DMS79 (cell line): Measurements from ENCODE around the gene TRPC1.

Experiments
- DNase-seq: peaks from one replicate; lab custom pipeline; 2025; lab: John Stamatoyannopoulos, UW

TRPC1 gene

DNA sequence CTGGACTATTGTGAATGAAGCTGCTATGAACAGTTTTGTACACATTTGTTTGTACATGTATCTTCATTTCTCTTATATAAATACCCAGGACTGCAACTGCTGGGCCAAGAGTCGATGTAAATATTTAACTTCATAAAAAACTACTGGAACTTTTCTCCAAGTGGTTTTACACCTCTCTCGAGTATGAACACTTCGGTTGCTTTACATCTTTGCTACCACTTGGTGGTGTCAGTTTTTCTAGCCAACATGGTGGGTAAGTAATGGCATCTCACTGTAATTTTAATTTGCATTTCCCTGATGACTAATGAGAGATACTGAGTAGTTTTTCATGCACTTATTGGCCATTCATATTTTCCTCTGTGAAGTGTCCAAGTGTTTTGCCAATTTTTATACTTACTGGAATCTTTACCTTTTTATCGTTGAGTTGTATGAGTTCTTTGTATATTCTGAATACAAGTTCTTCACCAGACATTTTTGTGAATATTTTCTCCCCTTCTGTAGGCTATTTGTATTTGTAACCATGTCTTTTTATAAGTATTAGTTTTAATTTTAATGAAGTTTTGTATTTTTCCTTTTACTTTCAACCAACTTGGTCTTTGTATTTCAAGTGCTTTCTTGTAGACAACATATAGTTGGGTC, 120.6 kb downstream of the TRPC1 start:
- DNase-seq = no peak

DNA sequence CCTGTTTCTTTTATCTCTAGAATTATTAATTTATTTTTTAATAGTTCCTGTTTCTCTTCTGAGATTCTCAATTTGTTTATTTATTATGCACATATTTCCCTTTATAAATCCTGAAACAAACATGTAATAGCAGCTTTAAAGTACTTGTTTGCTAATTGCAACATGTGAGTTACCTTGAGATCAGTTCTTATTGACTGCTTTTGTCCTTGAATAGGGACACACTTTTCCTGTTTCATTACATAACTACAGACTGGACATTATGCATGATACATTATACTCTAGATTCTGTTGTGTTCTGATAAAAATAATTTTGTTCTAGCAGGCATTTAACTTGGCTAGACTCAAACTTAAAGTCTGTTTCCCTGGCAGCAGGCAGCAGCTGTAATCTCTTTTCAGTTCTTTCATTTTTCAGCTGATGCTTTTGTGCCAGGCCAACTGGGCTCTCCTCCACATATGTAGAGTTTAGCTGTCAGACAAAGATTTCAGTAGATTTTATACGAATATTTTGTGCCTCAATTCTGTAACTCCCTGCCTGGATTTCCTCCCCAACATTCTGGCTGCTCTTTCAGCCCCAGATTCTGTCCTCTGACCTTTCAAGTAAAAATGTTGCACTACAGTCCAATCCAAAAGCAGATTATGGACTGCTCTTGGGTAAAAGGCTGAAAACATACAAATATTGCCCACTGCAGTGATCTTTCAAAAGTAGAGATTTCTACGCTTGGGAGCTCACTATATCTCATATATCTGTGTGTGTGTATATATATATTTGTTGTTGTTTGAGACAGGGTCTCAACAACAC, 123.1 kb downstream of the TRPC1 start:
- DNase-seq = no peak

DNA sequence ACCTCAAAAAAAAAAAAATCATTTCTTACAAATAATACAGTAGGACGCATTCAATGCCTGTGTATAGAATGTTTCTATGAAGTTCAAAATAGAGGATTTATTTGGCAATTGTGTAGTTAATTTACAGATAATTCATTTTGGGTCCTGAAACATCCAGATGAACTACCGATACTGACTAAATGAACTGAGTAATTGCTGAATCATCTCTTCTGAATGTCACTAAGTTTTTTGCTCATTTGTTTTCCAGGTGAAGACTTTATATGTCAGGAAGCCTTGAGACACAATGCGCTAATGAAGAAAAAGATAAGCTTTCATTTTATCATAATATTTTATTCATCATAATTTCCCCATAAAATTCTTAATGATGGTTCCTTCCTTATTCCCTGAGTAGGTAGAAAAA, 125.3 kb downstream of the TRPC1 start:
- no peak for DNase-seq

DNA sequence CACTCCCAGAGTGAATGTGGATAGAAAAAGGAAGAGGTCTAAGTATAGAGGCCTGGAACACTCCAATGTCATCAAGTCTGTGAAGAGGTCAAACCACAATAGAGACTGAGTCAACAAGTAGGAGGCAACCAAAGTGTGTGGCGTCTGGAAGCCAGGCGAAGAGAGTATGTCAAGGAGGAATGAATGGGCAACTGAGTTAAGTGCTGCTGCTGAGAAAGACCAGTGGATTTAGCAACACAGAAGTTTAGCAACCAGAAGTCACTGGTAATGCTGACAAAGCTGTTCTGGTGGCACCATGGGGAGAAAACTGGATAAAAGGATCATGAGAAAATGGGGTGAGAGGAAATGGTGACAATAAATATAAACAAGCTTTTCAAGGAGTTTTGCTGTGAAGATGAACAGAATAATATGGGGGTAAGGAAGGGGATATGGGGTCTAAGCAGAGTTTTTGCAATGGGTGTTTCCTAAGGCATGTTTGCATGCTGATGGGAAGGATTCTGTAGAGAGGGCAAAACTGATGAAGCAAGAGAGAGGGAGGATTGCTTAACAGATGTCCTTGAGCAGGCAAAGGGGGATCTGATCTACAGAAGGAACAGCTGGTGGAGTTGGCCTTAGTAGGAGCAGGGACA, 126.7 kb downstream of the TRPC1 start:
- no peak for DNase-seq

- DNase-seq = no peak
Measured at GRCh38 chr3:142852009-142852408, 128.2 kb downstream of the TRPC1 start.

DNA sequence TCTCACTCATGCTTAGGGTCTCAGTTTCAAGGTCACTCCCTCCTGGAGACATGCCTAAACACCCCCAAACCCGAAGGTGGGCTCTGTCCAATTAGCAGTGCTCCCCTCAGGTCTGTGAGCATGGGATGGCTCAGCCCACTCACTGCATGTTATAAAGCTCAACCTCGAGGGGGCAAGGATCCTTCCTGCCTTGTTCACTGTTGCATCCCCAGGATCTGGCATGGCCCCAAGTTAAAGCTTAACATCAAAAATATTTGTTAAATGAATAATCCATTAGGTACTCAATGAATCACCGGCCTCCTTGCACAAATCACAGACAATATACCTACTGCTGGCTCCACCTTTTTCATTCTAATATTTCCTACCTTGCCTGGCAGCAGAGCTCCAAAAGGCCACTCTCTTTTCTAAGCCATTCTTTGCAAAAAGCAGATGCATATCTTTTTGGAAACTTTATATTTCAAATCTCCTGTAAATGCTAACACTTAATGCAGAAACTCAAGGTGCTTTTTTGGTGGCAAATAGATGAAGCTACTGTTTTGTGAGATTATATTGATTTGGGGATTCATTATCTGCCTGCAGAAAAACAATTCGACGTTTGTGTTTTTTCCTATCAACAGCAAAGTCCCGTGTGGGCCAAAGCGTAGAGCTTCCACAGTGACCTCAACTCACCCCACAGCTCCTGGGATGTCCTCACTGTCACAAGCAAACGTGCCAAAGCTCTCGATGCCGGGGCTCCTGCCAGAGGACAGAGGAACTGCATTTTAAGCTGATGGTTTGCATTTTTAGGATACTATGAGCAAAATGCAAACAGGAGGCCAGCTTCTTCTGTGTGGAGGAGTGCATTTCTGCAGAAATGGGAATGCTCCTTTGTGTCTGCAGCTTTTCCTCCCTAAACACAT, 129.7 kb downstream of the TRPC1 start:
- no peak for DNase-seq

DNA sequence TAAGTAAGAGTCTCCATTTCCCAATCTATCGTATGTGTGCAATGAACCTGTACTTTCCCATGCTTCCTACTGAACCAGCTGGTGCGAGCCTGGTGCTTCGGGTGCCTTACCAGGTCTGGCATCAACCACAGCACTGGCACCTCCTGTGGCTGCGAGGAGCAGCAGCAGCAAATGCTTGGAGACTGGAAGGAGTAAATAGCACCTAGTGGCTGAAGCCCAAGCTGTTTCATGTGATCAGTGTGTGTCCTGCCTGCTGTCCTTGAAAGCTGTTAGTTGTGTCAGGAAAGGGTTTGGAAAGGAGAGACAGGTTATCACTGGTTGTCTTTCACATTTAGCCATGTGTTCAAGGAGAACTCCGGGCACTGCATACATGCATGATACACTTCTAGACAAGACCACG, 133.2 kb downstream of the TRPC1 start:
- no peak for DNase-seq
